ENCODE data around the gene SLC22A13. TPM values are rescaled to one million over a fixed set of nuclear protein-coding genes. Genes with fewer than 3 reads are reported as not detected.
"Not testable (repeated sequence)": the region's sequence is repeated elsewhere in the genome, so short reads cannot be mapped to it uniquely, and the experiment has no call there.

SLC22A13 gene
- total RNA-seq, 4 donors from 2014 or later, result under 0.01 to 0.70 TPM; not detected in 2

GRCh38 chr3:38283810-38284755 lies 18.5 kb downstream of the SLC22A13 start:
- Histone ChIP-seq H3K27me3 (no peaks in the 10 kb centered on the region), H3K36me3 (no peaks in the 10 kb centered on the region), H3K4me1 (no peaks in the 10 kb centered on the region), H3K27ac (no peak overlapping the region), H3K4me3 (no peak overlapping the region), H3K9me3 (no peaks in the 10 kb centered on the region)
- intact Hi-C loops (cut with DNase I; ENCODE audit: low total_unique reads), result no loop called here
- no peak for DNase-seq
- TF ChIP-seq CTCF (IDR thresholded peaks at IDR 0.05) (no peak), POLR2A (IDR thresholded peaks at IDR 0.05) (no peak)

GRCh38 chr3:38284756-38285150 lies 19.1 kb downstream of the SLC22A13 start:
- no peak for TF ChIP-seq POLR2A (IDR thresholded peaks at IDR 0.05)
- TF ChIP-seq CTCF (IDR thresholded peaks at IDR 0.05), result no peak
- Histone ChIP-seq H3K36me3 (no peaks in the 10 kb centered on the region), H3K27me3 (no peaks in the 10 kb centered on the region), H3K4me1 (no peaks in the 10 kb centered on the region), H3K4me3 (no peak overlapping the region), H3K27ac (no peak overlapping the region), H3K9me3 (no peaks in the 10 kb centered on the region)
- DNase-seq, result no peak
- intact Hi-C loops (cut with DNase I; ENCODE audit: low total_unique reads), result no loop called here

GRCh38 chr3:38289286-38290217 lies 23.9 kb downstream of the SLC22A13 start:
- H3K36me3 ChIP-seq, result not testable (repeated sequence)

GRCh38 chr3:38297053-38297452 lies 31.4 kb downstream of the SLC22A13 start:
- intact Hi-C loops (cut with DNase I; ENCODE audit: low total_unique reads); DNase-seq; H3K36me3 ChIP-seq; H3K9me3 ChIP-seq; H3K27ac ChIP-seq; H3K4me1 ChIP-seq; H3K27me3 ChIP-seq; H3K4me3 ChIP-seq: not testable (repeated sequence)

More at GRCh38 chr3:38289286-38290217, 23.9 kb downstream of the SLC22A13 start:
- H3K4me1 ChIP-seq; DNase-seq; H3K9me3 ChIP-seq; H3K4me3 ChIP-seq; H3K27ac ChIP-seq; intact Hi-C loops (cut with DNase I; ENCODE audit: low total_unique reads); H3K27me3 ChIP-seq: not testable (repeated sequence)

- DNase-seq, result no peak
- H3K4me1 ChIP-seq, result no peaks in the 10 kb centered on the region
- no peak overlapping the region for H3K4me3 ChIP-seq
- intact Hi-C loops (cut with DNase I; ENCODE audit: low total_unique reads), result no loop called here
- no peaks in the 10 kb centered on the region for H3K36me3 ChIP-seq
- TF ChIP-seq CTCF (IDR thresholded peaks at IDR 0.05), result no peak
- TF ChIP-seq POLR2A (IDR thresholded peaks at IDR 0.05), result no peak
- no peaks in the 10 kb centered on the region for H3K9me3 ChIP-seq
- no peaks in the 10 kb centered on the region for H3K27me3 ChIP-seq
- H3K27ac ChIP-seq, result no peak overlapping the region
Observed at GRCh38 chr3:38297537-38297936, 31.9 kb downstream of the SLC22A13 start.
